GM12878 (cell line): ENCODE data around the gene MRM1. TPM values are rescaled to one million over a fixed set of nuclear protein-coding genes. Genes with fewer than 3 reads are reported as not detected.

Experiments used
- ATAC-seq: fragments of 200-7000 bp; cut with Tn5 transposase; 3 replicates; pipeline ENCODE4 v1.9.1; 2020; ENCODE audit warnings: mild to moderate bottlenecking, moderate library complexity
- BruUV-seq: library from RNA; stranded (reverse); fragments of 400-500 nt; replicated peaks from 2 replicates; lab custom pipeline; 2021; lab: Mats Ljungman, UMichigan
- CTCF ChIA-PET: fragments of 300-600 bp; sonication (Branson Sonifier 250); formaldehyde crosslinking; extraction: SDS; loops from one replicate; lab custom pipeline; 2021; ENCODE audit warnings: inconsistent platforms; lab: Yijun Ruan, JAX
- POLR2A ChIA-PET: fragments of 350-600 bp; formaldehyde crosslinking; extraction: SDS; loops from one replicate; lab custom pipeline; 2021; ENCODE audit warnings: inconsistent platforms; lab: Charles Lee
- RAD21 ChIA-PET: fragments of 300-600 bp; sonication (Branson Sonifier 250); formaldehyde crosslinking; loops from one replicate; lab custom pipeline; 2023; ENCODE audit warnings: antibody characterized with exemption; ENCODE audit not compliant: unreplicated experiment; lab: Charles Lee
- SMC1A ChIA-PET: fragments of 300-600 bp; sonication (Branson Sonifier 250); formaldehyde crosslinking; loops from one replicate; lab custom pipeline; 2023; ENCODE audit not compliant: unreplicated experiment, uncharacterized antibody; lab: Charles Lee
- DNase-seq: peaks from one replicate; pipeline ENCODE4 v3.0.0-alpha.2; 2011; ENCODE audit warnings: low read depth, low spot score
- FAIRE-seq: peaks from 3 replicates; lab custom pipeline; 2011; peaks lifted over from hg19 to GRCh38; lab: Jason Lieb, UNC
- H2AFZ ChIP-seq: 2 replicates; pipeline ENCODE4 v1.6.0; 2011; ENCODE audit warnings: low read depth, low read length, control low read depth; ENCODE audit not compliant: control insufficient read depth
- H3K27ac ChIP-seq: 2 replicates; pipeline ENCODE4 v1.5.1; 2011; ENCODE audit warnings: control low read depth; ENCODE audit not compliant: control insufficient read depth, insufficient read depth
- H3K27me3 ChIP-seq, 2 experiments: replicated peaks in 1 of 2; 2 replicates each; pipeline versions ENCODE4 v1.6.0 to v1.6.1; 2011; ENCODE audit warnings: low read length in 1 of 2; ENCODE audit not compliant: control insufficient read depth in 2 of 2, insufficient read depth in 2 of 2
- H3K36me3 ChIP-seq, 2 experiments: 2 replicates each; pipeline ENCODE4 v1.5.1; 2011; ENCODE audit warnings: low read length in 1 of 2; ENCODE audit not compliant: control insufficient read depth in 2 of 2, insufficient read depth in 2 of 2
- H3K4me1 ChIP-seq: 2 replicates; pipeline ENCODE4 v1.6.1; 2011; ENCODE audit warnings: mild to moderate bottlenecking, low read length, moderate library complexity, mixed read lengths; ENCODE audit not compliant: control insufficient read depth, insufficient read depth
- H3K4me2 ChIP-seq: 2 replicates; pipeline ENCODE4 v1.6.0; 2011; ENCODE audit warnings: control low read depth; ENCODE audit not compliant: control insufficient read depth, insufficient read depth
- H3K4me3 ChIP-seq: fragments of 200-600 bp; sonication (generic); 2 replicates; pipeline ENCODE4 v1.5.1; 2016
- H3K79me2 ChIP-seq: 2 replicates; pipeline ENCODE4 v1.6.0; 2011; ENCODE audit warnings: low read length; ENCODE audit not compliant: control insufficient read depth, insufficient read depth
- H3K9ac ChIP-seq: 2 replicates; pipeline ENCODE4 v1.8.0; 2011; ENCODE audit warnings: low read length, control low read depth, mixed read lengths; ENCODE audit not compliant: control insufficient read depth, insufficient read depth
- H3K9me3 ChIP-seq: replicated peaks from 3 replicates; pipeline ENCODE4 v1.5.1; 2011; ENCODE audit warnings: mild to moderate bottlenecking, low read length; ENCODE audit not compliant: control insufficient read depth, insufficient read depth
- H4K20me1 ChIP-seq: 2 replicates; pipeline ENCODE4 v1.6.0; 2011; ENCODE audit not compliant: control insufficient read depth, insufficient read depth
- E4F1 ChIP-seq: fragments of 450-650 bp; IDR thresholded peaks from 2 replicates; pipeline ENCODE4 v1.6.1; 2018; ENCODE audit warnings: borderline replicate concordance, mild to moderate bottlenecking; ENCODE audit not compliant: partially characterized antibody
- EED ChIP-seq: sonication (generic); IDR thresholded peaks from 2 replicates; pipeline ENCODE4 v1.6.1; 2016; ENCODE audit warnings: antibody characterized with exemption, low read depth
- FOXK2 ChIP-seq: fragments of 450-650 bp; IDR thresholded peaks from 2 replicates; pipeline ENCODE4 v1.6.1; 2017; ENCODE audit warnings: mild to moderate bottlenecking, moderate library complexity
- HDGF ChIP-seq: fragments of 450-650 bp; IDR thresholded peaks from 2 replicates; pipeline ENCODE4 v1.6.1; 2016; ENCODE audit warnings: antibody characterized with exemption
- JUND ChIP-seq: IDR thresholded peaks from 2 replicates; pipeline ENCODE4 v1.6.1; 2012; ENCODE audit warnings: low read depth, mild to moderate bottlenecking, low read length, improper control_type of control experiment, moderate library complexity
- NBN ChIP-seq: fragments of 450-650 bp; IDR thresholded peaks from 2 replicates; pipeline ENCODE4 v1.6.1; 2016
- NFYA ChIP-seq: IDR thresholded peaks from 2 replicates; pipeline ENCODE4 v1.6.1; 2011; ENCODE audit warnings: low read depth, mild to moderate bottlenecking, low read length, improper control_type of control experiment, borderline replicate concordance
- TCF12 ChIP-seq: IDR thresholded peaks from 2 replicates; pipeline ENCODE4 v1.6.1; 2011; ENCODE audit warnings: low read depth, mild to moderate bottlenecking, low read length
- WRNIP1 ChIP-seq: IDR thresholded peaks from 2 replicates; pipeline ENCODE4 v1.6.1; 2011; ENCODE audit warnings: low read depth, low read length, improper control_type of control experiment, borderline replicate concordance
- ZNF384 ChIP-seq: IDR thresholded peaks from 2 replicates; pipeline ENCODE4 v1.6.1; 2012; ENCODE audit warnings: low read depth, mild to moderate bottlenecking, low read length, improper control_type of control experiment, borderline replicate concordance
- ZNF622 ChIP-seq: fragments of 450-650 bp; IDR thresholded peaks from 2 replicates; pipeline ENCODE4 v1.6.1; 2017; ENCODE audit warnings: mild to moderate bottlenecking, inconsistent platforms
- WGBS: methylation state at CpG from one replicate; pipeline ENCODE4 v1.1.6; 2016; ENCODE audit warnings: low lambda C conversion rate; ENCODE audit not compliant: insufficient replicate concordance, insufficient coverage; ENCODE audit errors: missing lambda C conversion rate; 5-methylcytosine and 5-hydroxymethylcytosine counted together
- in situ Hi-C: fragments of 300-500 bp; cut with MboI; formaldehyde crosslinking; loops from 9 replicates; pipeline ENCODE4 v1.14.3; 2018; ENCODE audit warnings: mixed read lengths
- intact Hi-C: fragments of 100-400 bp; cut with micrococcal nuclease; formaldehyde crosslinking; loops from one replicate; pipeline ENCODE4 v1.14.2; 2022; ENCODE audit not compliant: unreplicated experiment
- polyA plus RNA-seq, 11 experiments: library from polyadenylated mRNA; depleted of rRNA in 4 of 11; unstranded in 6 of 11; stranded (reverse) in 5 of 11; fragments of >200 nt; fragmentation: Nextera tagmentation in 4 of 11; fragmentation: Illumina TruSeq in 1 of 11; extraction: Ambion mirVana in 4 of 11; extraction: Trizol in 1 of 11; gene quantifications; 1 replicate in 1 of 11; 2 replicates in 10 of 11; pipeline versions ENCODE4 v1.2.1 to v1.2.3, GENCODE V29; 2011 to 2016; ENCODE audit warnings: inconsistent platforms in 2 of 11, missing spikeins in 2 of 11, low read depth in 1 of 11
- total RNA-seq, 4 experiments: library from RNA; depleted of rRNA in 3 of 4; stranded (reverse); fragments of >200 nt in 3 of 4; fragmentation: Illumina TruSeq in 1 of 4; extraction: Trizol in 1 of 4; gene quantifications; 2 replicates each; pipeline versions ENCODE4 v1.2.1 to v1.2.3, GENCODE V29; 2013 to 2021

The MRM1 gene
- total and polyA plus RNA-seq, 10 of the 15 experiments (the other 5 are each of a cell fraction or from before 2014, with no cell fraction given) = 0.23 to 16.9 (median 13.2) TPM

- Histone ChIP-seq H3K4me2 (no peak overlapping the region), H3K36me3 (no peaks in the 10 kb centered on the region), H3K9me3 (no peaks in the 10 kb centered on the region; the same call in 2 of the 3 replicates), H3K9ac (no peak overlapping the region), H2AFZ (no peak overlapping the region), H3K27ac (no peak overlapping the region), H3K4me3 (no peak overlapping the region), H3K27me3 (peaks cover 10 to 18% of the 10 kb centered on the region in 2 experiments), H3K79me2 (no peaks in the 10 kb centered on the region), H3K4me1 (no peaks in the 10 kb centered on the region), H4K20me1 (no peaks in the 10 kb centered on the region)
- ATAC-seq = no peak
- in situ Hi-C loops = loop anchor here (25.0 kb wide), 1 partner anchor 1169 kb away; no protein-coding TSS in a partner anchor
- 15% methylated on average over 3 of the region's 3 CpGs for WGBS
- SMC1A ChIA-PET = no interaction called here
- CTCF ChIA-PET = no interaction called here
- no TSS peak for BruUV-seq
- POLR2A ChIA-PET = no interaction called here
- RAD21 ChIA-PET = no interaction called here
- no peak for FAIRE-seq
- intact Hi-C loops = no loop called here
- TF ChIP-seq FOXK2 = no peak
- TF ChIP-seq NBN = no peak
- no peak for TF ChIP-seq WRNIP1
- TF ChIP-seq JUND = no peak
- no peak for TF ChIP-seq NFYA
- no peak for TF ChIP-seq ZNF384
- no peak for TF ChIP-seq HDGF
- no peak for TF ChIP-seq EED
- no peak for TF ChIP-seq E4F1
- TF ChIP-seq TCF12 = no peak
- TF ChIP-seq ZNF622 = no peak
- no peak for DNase-seq
Observed at GRCh38 chr17:36643086-36643685, 41.8 kb downstream of the MRM1 start.
